GM18873 (cell line): Measurements from ENCODE around the gene SEPTIN2.
A peak's percentile ranks its signal among the peaks of the same experiment; 100 is the strongest.
"Not testable (repeated sequence)": the region's sequence is repeated elsewhere in the genome, so short reads cannot be mapped to it uniquely, and the experiment has no call there.

Source experiments
- ATAC-seq: cut with Tn5 transposase; IDR thresholded peaks from one replicate; pipeline ENCODE4 v1.9.1; 2021; ENCODE audit warnings: mild to moderate bottlenecking, moderate library complexity, moderate number of reproducible peaks; ENCODE audit not compliant: unreplicated experiment, low FRiP score

Gene SEPTIN2

DNA sequence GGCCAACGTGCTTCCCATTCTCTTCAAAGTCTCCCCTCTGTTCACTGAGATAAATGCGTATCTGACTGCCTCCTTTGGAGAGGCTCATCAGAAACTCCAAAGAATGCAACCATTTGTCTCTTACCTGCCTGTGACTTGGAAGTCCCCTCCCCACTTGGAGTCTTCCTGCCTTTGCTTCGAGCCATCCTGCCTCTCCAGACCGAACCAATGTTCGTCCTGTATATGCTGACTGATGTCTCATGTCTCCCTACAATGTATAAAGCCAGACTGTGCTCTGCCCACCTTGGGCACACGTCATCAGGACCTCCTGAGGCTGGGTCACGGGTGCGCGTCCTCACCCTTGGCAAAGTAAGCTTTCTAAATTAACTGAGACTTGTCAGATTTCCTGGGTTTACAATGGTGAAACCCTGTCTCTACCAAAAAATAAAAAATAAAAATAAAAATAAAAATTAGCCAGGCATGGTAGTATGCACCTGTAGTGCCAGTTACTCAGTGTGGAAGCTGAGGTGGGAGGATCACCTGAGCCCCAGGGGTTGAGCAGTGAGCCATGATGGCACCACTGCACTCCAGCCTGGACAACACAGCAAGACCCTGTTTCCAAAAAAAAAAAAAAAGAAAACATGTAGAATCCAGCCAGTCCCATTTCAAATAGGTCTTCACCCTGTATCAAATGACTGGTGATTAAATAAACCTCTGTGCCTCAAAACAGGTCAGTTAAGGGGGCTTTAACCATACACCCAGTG lies 29.2 kb upstream of the SEPTIN2 start:
- ATAC-seq = no peak

DNA sequence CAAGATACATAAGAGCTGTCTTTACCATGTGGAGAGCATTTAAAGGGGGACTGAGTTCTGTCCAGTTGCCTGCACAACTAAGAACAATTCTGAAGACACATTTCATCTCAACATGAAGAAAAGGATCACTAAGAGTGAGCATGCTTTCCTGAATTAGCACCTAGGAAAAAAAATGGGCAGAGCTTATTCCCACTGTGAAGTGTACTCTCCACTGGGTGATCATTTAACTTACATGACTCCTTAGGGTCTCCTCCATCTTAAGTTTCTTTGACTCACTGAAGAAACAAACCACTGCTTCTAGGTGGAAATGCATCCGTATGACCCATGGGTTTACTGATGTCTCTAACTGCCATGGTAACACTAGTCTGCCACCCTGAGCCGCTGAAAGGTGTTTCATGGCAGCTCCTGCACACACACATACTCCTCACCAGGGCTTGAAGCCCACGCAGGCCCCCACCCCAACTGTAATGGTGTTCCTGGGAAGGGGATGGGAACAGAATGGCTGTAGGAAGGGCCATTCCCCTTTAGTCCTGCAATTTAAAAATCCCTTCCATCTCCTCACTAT lies 27.3 kb upstream of the SEPTIN2 start:
- no peak for ATAC-seq

DNA sequence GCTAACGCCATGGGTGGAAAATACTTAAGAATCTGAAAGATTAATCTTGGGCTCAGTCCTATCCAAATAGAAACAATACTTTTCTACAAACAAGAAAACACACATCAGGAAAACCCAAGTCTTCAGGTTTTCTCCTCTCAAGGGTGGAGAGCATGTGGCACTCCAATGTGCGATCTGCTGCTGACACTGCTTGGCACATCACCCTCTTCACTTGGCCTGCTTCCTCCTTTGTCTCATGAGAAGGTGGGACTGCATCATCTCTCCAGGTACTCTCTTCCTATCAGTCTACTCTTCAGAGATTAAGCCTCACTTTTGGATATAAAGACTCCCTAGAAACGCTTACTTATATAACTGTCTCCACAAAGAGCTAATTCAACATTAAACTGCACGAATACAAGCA lies 26.7 kb upstream of the SEPTIN2 start:
- no peak for ATAC-seq

DNA sequence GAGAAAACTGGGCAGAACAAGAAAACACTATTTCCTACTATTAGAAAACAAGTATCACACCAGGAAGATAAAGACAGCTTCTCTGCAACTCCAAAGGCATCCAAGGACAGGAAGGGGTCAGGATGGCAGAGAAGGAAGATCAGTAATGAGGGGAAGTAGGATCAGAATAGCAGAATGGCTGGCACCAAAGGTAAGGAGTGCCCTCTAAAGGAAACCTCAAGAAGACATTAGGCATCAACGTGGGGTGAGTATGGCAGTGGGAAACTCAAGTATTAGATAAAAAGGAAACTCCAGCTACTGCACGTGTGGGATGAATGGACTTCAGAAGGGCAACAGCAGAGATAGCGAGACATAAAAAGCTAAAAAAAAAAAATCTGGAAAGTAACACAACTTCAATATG lies 26.1 kb upstream of the SEPTIN2 start:
- ATAC-seq = no peak

DNA sequence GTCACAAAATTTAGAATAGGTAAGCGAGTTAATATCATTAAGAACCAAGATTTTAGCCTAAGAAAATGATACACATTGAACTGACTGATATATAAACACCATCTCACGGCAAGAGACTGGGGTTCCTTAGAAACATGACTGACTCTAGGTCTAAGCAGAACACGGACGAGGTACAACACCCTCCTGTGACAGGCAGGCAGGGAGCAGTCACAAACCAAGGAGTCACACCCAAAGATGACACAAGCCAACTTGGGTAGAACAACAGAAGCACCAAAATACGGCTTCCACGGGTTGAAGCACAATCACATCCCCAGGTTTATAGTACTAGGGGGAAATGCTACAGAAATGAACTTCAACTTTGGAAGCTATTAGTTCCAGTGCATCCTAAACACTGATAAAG lies 24.6 kb upstream of the SEPTIN2 start:
- ATAC-seq = no peak

DNA sequence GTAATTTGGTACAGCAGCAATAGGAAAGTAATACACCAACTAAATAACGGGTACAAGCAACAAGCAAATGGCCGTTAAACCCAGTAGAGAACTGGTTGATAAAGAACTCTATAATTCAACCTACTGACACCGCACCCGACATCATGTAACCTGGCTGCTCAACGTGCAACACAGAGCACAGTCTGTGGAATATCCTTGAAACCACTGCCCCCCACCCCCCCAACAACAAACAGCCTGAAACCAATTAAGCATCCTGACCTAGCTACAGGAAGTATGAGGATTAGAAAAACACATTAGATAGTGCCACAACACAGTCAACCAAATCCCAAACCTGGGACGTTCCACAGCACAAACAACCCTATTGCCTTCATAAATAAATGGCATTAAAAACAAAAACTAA lies 23.7 kb upstream of the SEPTIN2 start:
- no peak for ATAC-seq

DNA sequence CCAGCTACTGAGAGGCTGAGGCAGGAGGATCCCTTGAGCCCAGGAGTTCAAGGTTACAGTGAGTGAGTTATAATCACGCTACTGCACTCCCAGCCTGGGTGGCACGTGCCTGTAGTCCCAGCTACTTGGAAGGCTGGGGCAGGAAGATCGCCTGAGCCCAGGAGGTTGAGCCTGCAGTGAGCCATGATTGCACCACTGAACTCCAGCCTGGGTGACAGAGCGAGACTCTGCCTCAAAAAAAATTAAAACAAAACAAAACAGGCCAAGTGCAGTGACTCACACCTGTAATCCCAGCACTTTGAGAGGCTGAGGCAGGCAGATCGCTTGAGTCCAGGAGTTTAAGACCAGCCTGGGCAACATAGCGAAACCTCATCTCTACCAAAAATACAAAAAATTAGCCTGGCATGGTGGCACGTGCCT lies 22.3 kb upstream of the SEPTIN2 start:
- ATAC-seq = not testable (repeated sequence)

DNA sequence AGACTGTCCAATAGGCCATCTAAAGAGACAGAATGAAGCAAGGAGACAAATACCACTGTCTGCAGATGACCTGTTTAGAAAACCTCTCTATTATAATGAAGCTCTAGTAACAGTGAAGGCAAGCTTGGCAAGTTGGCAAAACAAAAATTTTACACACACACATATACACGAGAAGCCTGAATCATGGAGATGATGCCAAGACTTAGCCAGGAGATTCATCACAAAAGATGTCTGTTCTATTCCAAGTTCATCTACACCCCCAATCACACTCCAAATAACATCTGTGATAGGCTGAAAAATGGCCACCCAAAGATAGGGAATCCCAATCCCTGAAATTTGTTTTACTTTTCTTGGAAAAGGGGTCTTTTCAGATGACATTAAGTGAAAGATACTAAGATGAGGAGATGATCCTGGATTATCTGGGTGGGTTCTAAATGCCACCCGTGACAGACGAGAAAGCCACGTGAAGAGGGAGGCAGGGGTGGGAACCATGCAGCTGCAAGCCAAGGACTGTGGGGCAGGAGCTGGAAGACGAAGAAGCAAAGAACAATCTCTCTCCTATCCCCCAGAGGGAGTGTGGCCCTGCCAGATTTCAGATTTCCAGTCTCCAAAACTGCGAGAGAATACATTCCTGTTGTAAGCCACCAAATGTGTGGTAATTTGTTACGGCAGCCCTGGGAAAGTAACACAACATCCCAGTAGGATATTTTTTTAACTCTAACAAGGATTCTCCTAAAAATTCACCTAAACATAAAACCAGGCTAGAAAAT lies 20.2 kb upstream of the SEPTIN2 start:
- no peak for ATAC-seq

DNA sequence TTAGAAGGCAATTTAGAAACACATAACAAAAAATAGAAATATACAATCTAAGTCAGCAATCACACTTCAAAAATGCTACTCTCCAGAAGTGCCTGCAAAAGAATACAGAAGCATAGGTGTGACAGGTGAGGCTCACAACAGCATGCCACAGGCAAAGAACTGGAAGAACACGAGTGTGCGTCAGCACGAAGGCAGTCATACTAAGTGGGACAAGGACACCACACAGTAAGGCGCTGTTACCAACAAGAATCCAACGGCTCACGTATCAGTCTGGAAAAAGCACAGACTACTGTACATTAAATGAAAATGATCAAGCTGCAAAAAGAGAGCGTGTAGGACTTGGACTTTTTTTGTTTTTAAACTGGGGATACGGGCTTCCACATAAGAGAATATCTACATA lies 19.0 kb upstream of the SEPTIN2 start:
- ATAC-seq = no peak

DNA sequence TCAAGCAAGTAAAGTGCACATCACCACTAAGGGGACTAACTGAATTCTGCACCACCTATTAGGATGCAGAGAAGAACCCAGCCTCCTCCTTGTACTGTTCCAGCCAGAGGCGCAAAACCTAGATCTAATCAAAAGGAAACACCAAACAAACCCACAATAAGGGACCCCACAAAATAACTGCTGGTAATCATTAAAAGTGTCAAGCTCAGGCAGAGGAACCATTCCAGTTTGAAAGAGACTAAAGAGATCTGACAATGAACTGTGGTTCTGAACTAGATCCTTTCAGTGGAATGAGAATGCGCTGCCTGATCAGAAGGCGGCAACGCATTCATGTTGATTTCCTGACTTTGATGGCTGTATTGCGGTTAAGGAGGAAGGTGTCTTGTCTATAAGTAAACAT lies 17.1 kb upstream of the SEPTIN2 start:
- ATAC-seq = no peak

DNA sequence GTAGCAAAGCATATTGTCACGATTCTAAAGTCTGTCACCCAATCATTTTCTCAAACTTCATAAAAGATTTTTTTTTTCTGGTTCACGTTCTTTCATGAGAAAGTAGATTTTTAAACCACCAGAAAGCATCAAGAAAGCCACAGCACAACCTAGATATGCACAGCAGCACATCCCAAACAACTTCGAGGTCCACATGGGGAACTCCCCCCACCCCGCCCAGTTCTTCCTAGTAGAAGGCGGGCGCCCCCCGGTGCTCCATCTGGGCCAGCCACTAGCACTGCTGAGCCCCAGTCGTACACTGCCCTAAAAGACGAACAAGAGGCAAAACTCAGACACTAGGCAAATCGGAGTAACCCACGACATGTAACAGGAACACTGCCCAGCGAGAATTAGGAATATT lies 15.7 kb upstream of the SEPTIN2 start:
- no peak for ATAC-seq

DNA sequence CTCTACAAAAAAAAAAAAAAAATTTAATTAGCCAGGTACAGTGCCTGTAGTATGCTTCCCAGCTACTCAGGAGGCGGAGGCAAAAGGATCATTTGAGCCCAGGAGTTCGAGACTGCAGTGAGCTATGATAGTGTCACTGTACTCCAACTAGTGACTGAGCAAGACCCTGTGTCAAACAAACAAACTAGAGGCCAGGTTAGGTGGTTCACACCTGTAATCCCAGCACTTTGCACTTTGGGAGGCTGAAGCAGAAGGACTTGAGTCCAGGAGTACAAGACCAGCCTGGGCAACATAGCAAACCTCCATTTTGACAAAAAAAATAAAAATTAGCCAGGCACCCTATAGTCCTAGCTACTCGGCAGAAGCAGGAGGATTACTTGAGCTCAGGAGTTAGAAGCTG lies 13.6 kb upstream of the SEPTIN2 start:
- ATAC-seq = no peak

DNA sequence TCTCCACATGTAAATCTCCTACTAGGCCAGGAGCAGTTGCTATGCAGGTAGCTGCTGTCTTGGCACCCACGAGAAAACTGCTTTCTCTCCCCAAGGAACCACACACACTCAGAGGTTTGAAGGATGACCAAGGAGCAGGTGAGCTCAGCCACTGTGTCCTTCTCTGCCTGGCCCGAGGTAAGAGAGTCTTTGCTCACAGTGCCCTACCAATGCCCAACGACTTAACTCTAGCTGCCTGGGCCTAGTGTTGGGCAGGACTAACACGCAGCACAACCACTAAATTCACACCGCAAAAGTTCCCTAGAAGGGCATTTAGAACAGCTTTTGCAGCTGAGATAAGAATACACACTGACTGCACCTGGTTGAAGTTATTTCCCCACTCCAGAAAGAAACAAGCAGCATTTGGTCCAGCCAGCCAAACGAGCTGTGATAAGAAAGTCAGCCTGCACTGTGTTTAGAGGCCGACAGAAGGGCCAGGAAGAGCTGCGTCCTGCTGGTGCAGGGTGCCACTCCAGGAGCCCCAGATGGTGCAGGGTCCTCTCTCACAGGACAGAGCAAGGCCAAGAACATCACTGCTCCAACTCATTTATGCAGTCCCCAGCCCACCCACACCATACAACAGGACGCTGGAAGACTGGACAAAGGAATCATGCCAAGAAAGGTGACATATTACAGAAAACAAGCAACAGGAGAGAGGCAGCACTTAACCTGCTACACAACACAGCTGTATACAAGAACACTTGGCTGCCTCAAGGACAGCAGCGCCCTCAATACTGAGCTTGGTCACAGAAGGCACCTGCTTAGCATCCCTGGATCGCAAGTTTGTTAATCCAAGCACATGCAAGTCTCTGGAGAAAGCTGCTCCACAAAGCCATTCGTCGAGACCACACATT lies 12.7 kb upstream of the SEPTIN2 start:
- ATAC-seq = no peak

DNA sequence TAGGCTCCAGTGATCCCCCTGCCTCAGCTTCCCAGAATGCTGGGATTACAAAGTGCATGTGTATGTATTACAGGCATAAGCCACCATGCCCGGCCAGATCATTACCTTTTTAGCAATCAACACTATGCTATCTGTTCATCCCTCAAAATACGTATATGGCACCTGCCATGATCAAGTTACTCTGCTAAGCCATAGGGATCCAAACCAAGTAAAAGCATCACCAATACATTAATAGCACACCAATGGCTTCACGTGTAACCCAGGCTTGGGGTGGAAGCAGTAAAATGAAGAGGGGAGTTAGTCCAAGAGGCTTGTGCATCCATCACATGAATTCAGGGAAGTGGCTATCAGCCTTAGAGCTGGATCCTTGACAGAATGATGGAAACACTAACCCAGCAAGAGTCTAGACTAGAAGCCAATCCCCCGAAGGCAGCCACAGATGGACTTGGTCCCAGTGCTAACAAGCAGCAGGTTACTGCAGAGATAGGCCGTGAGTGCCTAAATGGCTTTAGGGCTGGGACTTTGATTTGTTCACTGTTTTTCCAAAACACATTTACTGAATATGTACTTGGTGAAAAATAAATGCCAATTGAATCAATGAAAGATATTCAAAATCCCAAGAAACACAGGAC lies 11.6 kb upstream of the SEPTIN2 start:
- ATAC-seq = no peak

DNA sequence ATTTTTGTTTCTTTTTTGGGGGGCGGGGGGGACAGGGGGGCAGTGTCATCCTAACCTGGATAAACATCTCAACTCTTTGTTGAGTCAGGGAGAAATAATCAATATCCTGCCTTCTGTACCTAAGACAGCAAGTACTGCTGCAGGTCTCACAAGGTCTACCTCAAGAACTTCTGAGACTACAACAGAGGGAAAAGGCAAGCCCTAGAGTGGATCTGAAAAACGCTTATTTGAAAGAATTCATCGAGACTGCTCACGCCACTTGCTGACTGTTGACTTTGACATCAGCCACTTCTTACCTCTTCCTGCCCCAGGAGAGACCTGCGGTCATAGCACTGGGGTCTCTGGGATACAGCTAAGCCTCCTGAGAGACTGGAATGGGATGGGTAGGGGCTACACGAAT lies 8.7 kb upstream of the SEPTIN2 start:
- no peak for ATAC-seq

DNA sequence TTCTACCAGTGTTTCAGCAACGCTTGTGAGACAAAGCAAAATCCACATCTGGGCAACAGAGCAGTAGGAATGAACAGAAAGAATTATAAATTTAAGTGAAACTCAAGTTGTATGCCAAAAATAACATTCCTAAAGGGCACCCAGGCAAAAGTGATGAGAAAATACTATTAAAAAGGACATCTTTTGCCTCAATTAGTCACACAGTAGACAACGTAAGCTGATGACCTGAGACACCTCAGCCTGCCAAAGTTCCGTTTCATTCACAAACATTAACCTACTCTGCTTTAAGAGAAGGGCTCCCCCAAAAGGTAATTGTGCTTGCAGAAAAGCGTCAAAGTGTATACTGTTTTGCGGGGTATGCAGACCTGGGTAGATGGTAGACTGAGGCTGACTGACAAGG lies 7.5 kb upstream of the SEPTIN2 start:
- ATAC-seq = no peak

DNA sequence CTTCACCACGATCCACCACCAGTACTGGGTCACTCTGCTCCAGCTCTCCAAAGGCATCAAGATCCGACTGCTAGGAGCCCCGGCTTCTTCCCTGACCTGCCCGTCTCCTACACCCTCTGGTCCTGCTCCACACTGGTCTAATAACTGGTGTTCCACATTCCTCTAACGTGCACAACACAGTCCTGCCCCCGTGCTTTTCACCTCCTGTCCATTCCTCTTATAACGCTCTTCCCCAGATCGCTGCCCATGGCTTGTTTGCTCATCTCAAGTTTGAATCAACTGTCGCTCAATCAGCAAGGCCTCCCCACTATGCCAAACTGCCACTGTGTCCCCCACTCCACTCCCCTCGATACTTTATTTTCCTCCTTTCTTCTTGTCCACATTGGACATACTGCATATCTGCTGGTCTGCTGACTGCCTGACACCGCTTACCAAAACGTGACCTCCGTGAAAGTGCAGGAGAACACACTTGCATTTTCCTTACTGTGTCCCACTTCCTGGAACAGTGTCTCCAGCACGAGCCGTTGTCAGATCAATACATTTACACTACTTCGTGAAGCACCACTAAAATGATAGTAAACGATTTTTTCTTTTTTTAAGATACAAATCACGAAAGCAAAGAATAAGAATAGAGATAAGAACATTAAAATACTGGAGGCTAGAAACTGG lies 6.8 kb upstream of the SEPTIN2 start:
- ATAC-seq = no peak

DNA sequence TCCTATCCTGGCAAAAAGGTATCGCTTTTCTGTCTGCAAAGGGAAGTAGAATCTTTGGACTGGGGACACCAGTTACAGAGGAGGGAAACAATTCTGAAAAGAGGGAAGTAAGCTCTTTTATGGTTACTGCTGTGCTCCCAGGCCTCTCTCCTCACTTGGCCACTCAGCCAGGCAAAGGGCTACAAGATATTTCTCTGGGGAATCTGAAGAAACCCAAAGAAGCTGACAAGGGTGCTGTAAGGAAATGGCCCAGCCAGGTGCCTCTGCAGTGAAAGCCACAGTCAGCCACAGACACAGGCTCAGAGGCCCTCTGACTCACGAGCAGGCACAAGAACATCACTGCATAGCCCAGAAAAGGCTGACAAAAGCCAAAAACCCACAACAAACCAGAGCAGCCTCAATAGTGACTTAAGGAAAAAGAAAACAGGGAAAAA lies 6.0 kb upstream of the SEPTIN2 start:
- ATAC-seq = peak; percentile 40

DNA sequence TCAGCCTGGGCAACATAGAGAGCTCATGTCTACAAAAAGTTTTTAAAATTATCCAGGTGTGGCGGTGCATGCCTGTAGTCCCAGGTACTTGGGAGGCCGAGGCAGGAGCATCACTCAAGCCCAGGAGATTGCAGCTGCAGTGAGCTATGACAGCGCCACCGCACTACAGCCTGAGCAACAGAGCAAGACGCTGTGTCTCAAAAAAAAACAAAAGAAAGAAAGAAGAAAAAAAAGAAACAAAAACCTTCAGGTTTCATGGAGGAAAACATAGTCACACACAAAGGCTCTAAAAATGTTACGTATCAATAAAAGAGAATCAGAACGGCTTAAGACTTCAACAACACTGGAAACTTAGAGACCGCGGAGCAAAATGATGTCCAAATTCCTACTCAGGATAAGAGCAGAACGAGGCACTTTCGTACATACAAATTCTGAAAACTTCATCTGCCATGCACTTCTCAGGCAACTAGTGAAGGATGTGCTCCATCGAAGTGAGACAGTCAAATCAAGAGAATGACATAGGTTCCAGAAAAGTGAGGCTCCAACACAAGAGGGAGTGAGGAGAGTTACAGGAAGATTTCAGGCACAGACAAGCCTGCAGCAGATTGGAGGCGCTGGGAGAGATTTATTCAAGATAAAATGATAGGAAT lies 4.7 kb upstream of the SEPTIN2 start:
- ATAC-seq = no peak
